Esophagus squamous epithelium (tissue), 5 donors: ENCODE data around the gene ZNF532. TPM values are rescaled to one million over a fixed set of nuclear protein-coding genes. Genes with fewer than 3 reads are reported as not detected.

Experiments
- DNase-seq: peaks from one replicate; lab custom pipeline; 2025; lab: John Stamatoyannopoulos, UW
- H3K27ac ChIP-seq, 4 donors: fragments of 200-600 bp; sonication (generic); one replicate each; pipeline ENCODE4 v1.5.1; 2016 to 2019; ENCODE audit warnings: mild to moderate bottlenecking in 1 of 4
- H3K27me3 ChIP-seq, 4 donors: fragments of 200-600 bp; sonication (generic); 1 replicate in 3 of 4; 2 replicates in 1 of 4; pipeline versions ENCODE4 v1.5.1 to v1.6.0; 2017 to 2021; ENCODE audit warnings: antibody characterized with exemption in 1 of 4
- H3K36me3 ChIP-seq, 3 donors: fragments of 200-600 bp; sonication (generic); one replicate each; pipeline ENCODE4 v1.5.1; 2016 to 2019
- H3K4me1 ChIP-seq, 3 donors: fragments of 200-600 bp; sonication (generic); one replicate each; pipeline ENCODE4 v1.5.1; 2017 to 2019
- H3K4me3 ChIP-seq, 4 donors: fragments of 200-600 bp; sonication (generic); 1 replicate in 3 of 4; 2 replicates in 1 of 4; pipeline ENCODE4 v1.5.1; 2016 to 2019; ENCODE audit warnings: mild to moderate bottlenecking in 2 of 4, moderate library complexity in 1 of 4
- H3K9me3 ChIP-seq, 3 donors: fragments of 200-600 bp; sonication (generic); one replicate each; pipeline ENCODE4 v1.5.1; 2016 to 2019
- CTCF ChIP-seq, 6 experiments: fragments of 450-650 bp in 4 of 6; fragments of 200-600 bp in 2 of 6; sonication (generic) in 2 of 6; IDR thresholded peaks; one replicate each; pipeline ENCODE4 v1.5.1; 2016 to 2019; ENCODE audit warnings: antibody characterized with exemption in 6 of 6, mild to moderate bottlenecking in 4 of 6, moderate library complexity in 4 of 6
- POLR2A ChIP-seq, 4 donors: fragments of 450-650 bp; IDR thresholded peaks; one replicate each; pipeline ENCODE4 v1.6.1; 2017; ENCODE audit warnings: antibody characterized with exemption in 4 of 4, mild to moderate bottlenecking in 4 of 4, moderate library complexity in 3 of 4
- WGBS, 2 donors: methylation state at CpG; one replicate each; pipeline ENCODE4 v1.1.5; 2018; 5-methylcytosine and 5-hydroxymethylcytosine counted together
- intact Hi-C: fragments of 100-400 bp; cut with DNase I; formaldehyde crosslinking; loops from one replicate; pipeline ENCODE4 v1.15.0; 2022
- total RNA-seq, 4 donors: library from RNA; depleted of rRNA; stranded (reverse); fragments of >200 nt; gene quantifications; one replicate each; pipeline ENCODE4 v1.1.0, GENCODE V29; 2016
- donor health status: DM: yes; HTN: yes; CAD: no.

Gene ZNF532
- total RNA-seq, 4 donors from 2014 or later, result 30.7 to 52.3 (median 32.6) TPM

- intact Hi-C loops, result no loop called here
- Histone ChIP-seq H3K27me3 (no peaks in the 10 kb centered on the region), H3K36me3 (peaks cover 0 to 85% (median 0%) of the 10 kb centered on the region in 3 donors), H3K4me1 (peaks cover 0 to 31% (median 10%) of the 10 kb centered on the region in 3 donors), H3K4me3 (no peak overlapping the region), H3K27ac (peak overlapping the region in 2 of 4 donors; percentile 2 to 9), H3K9me3 (no peaks in the 10 kb centered on the region)
- no peak for DNase-seq
- TF ChIP-seq CTCF (IDR thresholded peaks at IDR 0.05) (no peak), POLR2A (IDR thresholded peaks at IDR 0.05) (no peak)
- 57 to 67% methylated on average over 10 of the region's 10 CpGs for WGBS, 2 donors
Measured at GRCh38 chr18:58871514-58872420, 7.1 kb downstream of the ZNF532 start.

- no peaks in the 10 kb centered on the region for H3K27me3 ChIP-seq
- H3K36me3 ChIP-seq, result peaks cover 0 to 80% (median 0%) of the 10 kb centered on the region in 3 donors
- H3K4me1 ChIP-seq, result peaks cover 0 to 31% (median 0%) of the 10 kb centered on the region in 3 donors
- no peak overlapping the region for H3K27ac ChIP-seq
- H3K4me3 ChIP-seq, result no peak overlapping the region
- no peak for DNase-seq
- WGBS, 2 donors, result 93 to 94% methylated on average over 3 of the region's 3 CpGs
- TF ChIP-seq CTCF (IDR thresholded peaks at IDR 0.05), result no peak
- TF ChIP-seq POLR2A (IDR thresholded peaks at IDR 0.05), result no peak
- no peaks in the 10 kb centered on the region for H3K9me3 ChIP-seq
- intact Hi-C loops, result no loop called here
Measured at GRCh38 chr18:58878640-58879039, 14.0 kb downstream of the ZNF532 start.

GRCh38 chr18:58881477-58881876, 16.8 kb downstream of the ZNF532 start:
- WGBS, 2 donors, result 89 to 94% methylated on average over 2 of the region's 2 CpGs
- no peak for DNase-seq
- TF ChIP-seq POLR2A (IDR thresholded peaks at IDR 0.05) (no peak), CTCF (IDR thresholded peaks at IDR 0.05) (no peak)
- Histone ChIP-seq H3K27ac (no peak overlapping the region), H3K36me3 (peaks cover 0 to 75% (median 0%) of the 10 kb centered on the region in 3 donors), H3K4me3 (no peak overlapping the region), H3K9me3 (no peaks in the 10 kb centered on the region), H3K4me1 (peaks cover 0 to 32% (median 0%) of the 10 kb centered on the region in 3 donors), H3K27me3 (no peaks in the 10 kb centered on the region)
- intact Hi-C loops, result no loop called here

GRCh38 chr18:58882044-58882443, 17.4 kb downstream of the ZNF532 start:
- no peaks in the 10 kb centered on the region for H3K9me3 ChIP-seq
- peaks cover 0 to 37% (median 5%) of the 10 kb centered on the region in 3 donors for H3K4me1 ChIP-seq
- 92 to 96% methylated on average over 4 of the region's 4 CpGs for WGBS, 2 donors
- H3K27ac ChIP-seq, result no peak overlapping the region
- H3K27me3 ChIP-seq, result no peaks in the 10 kb centered on the region
- H3K36me3 ChIP-seq, result peaks cover 0 to 69% (median 0%) of the 10 kb centered on the region in 3 donors
- DNase-seq, result no peak
- intact Hi-C loops, result no loop called here
- no peak for TF ChIP-seq POLR2A (IDR thresholded peaks at IDR 0.05)
- no peak for TF ChIP-seq CTCF (IDR thresholded peaks at IDR 0.05)
- H3K4me3 ChIP-seq, result no peak overlapping the region

- no peak for TF ChIP-seq CTCF (IDR thresholded peaks at IDR 0.05)
- no peak for TF ChIP-seq POLR2A (IDR thresholded peaks at IDR 0.05)
- Histone ChIP-seq H3K36me3 (peaks cover 0 to 63% (median 0%) of the 10 kb centered on the region in 3 donors), H3K4me1 (peaks cover 0 to 37% (median 7%) of the 10 kb centered on the region in 3 donors), H3K9me3 (no peaks in the 10 kb centered on the region), H3K27ac (no peak overlapping the region), H3K27me3 (no peaks in the 10 kb centered on the region), H3K4me3 (no peak overlapping the region)
- WGBS, 2 donors, result 55 to 70% methylated on average over 1 of the region's 1 CpG
- intact Hi-C loops, result no loop called here
- no peak for DNase-seq
Measured at GRCh38 chr18:58882686-58883085, 18.0 kb downstream of the ZNF532 start.
